Keratinocyte (primary cell): ENCODE data around the gene UBE2L6. TPM values are rescaled to one million over a fixed set of nuclear protein-coding genes. Genes with fewer than 3 reads are reported as not detected.

ENCODE experiments used
- DNase-seq: peaks from one replicate; pipeline ENCODE4 v3.0.0-alpha.2; 2011; ENCODE audit warnings: low read depth, missing footprints, low spot score
- FAIRE-seq: peaks from 2 replicates; lab custom pipeline; 2011; peaks lifted over from hg19 to GRCh38; lab: Jason Lieb, UNC
- H2AFZ ChIP-seq: 2 replicates; pipeline ENCODE4 v1.6.0; 2012; ENCODE audit warnings: low read length, control low read depth, inconsistent platforms; ENCODE audit not compliant: control insufficient read depth
- H3K27ac ChIP-seq: 2 replicates; pipeline ENCODE4 v1.5.1; 2011; ENCODE audit warnings: low read length; ENCODE audit not compliant: control insufficient read depth, insufficient read depth
- H3K27me3 ChIP-seq: 3 replicates; pipeline ENCODE4 v1.6.0; 2011; ENCODE audit warnings: low read length; ENCODE audit not compliant: control insufficient read depth, insufficient read depth; ENCODE audit errors: extremely low read depth
- H3K36me3 ChIP-seq, 2 experiments: 2 replicates in 1 of 2; 3 replicates in 1 of 2; pipeline ENCODE4 v1.5.1; 2011; ENCODE audit warnings: low read length in 2 of 2, mild to moderate bottlenecking in 1 of 2; ENCODE audit not compliant: control insufficient read depth in 2 of 2, insufficient read depth in 2 of 2; ENCODE audit errors: extremely low read depth in 1 of 2
- H3K4me1 ChIP-seq: 3 replicates; pipeline ENCODE4 v1.5.1; 2011; ENCODE audit warnings: low read length; ENCODE audit not compliant: control insufficient read depth, insufficient read depth; ENCODE audit errors: extremely low read depth
- H3K4me2 ChIP-seq: 3 replicates; pipeline ENCODE4 v1.6.0; 2011; ENCODE audit warnings: low read depth, low read length; ENCODE audit not compliant: control insufficient read depth, insufficient read depth; ENCODE audit errors: extremely low read depth
- H3K4me3 ChIP-seq, 3 experiments: fragments of 200-600 bp in 1 of 3; sonication (generic) in 1 of 3; 2 replicates in 2 of 3; 3 replicates in 1 of 3; pipeline ENCODE4 v1.5.1; 2011 to 2016; ENCODE audit warnings: low read length in 3 of 3, mild to moderate bottlenecking in 3 of 3, control low read depth in 2 of 3, inconsistent platforms in 1 of 3, low read depth in 1 of 3, mixed read lengths in 1 of 3, mixed run types in 1 of 3, moderate library complexity in 1 of 3; ENCODE audit not compliant: control insufficient read depth in 2 of 3, insufficient read depth in 2 of 3; ENCODE audit errors: extremely low read depth in 1 of 3
- H3K79me2 ChIP-seq: 2 replicates; pipeline ENCODE4 v1.6.0; 2012; ENCODE audit warnings: low read length; ENCODE audit not compliant: control insufficient read depth, insufficient read depth
- H3K9ac ChIP-seq: 3 replicates; pipeline ENCODE4 v1.6.0; 2011; ENCODE audit warnings: low read length; ENCODE audit not compliant: control insufficient read depth, insufficient read depth; ENCODE audit errors: extremely low read depth
- H3K9me1 ChIP-seq: 3 replicates; pipeline ENCODE4 v1.6.0; 2011; ENCODE audit warnings: low read length; ENCODE audit not compliant: control insufficient read depth, insufficient read depth; ENCODE audit errors: extremely low read depth
- H3K9me3 ChIP-seq: 2 replicates; pipeline ENCODE4 v1.5.1; 2012; ENCODE audit warnings: low read depth, low read length; ENCODE audit not compliant: control insufficient read depth
- H4K20me1 ChIP-seq: 3 replicates; pipeline ENCODE4 v1.6.0; 2011; ENCODE audit warnings: low read length; ENCODE audit not compliant: control insufficient read depth, insufficient read depth; ENCODE audit errors: extremely low read depth
- CTCF ChIP-seq, 3 experiments: IDR thresholded peaks in 1 of 3; conservative IDR thresholded peaks in 1 of 3; optimal IDR thresholded peaks in 1 of 3; 2 replicates in 2 of 3; 3 replicates in 1 of 3; pipeline versions ENCODE3 to v1.5.1; 2011; ENCODE audit warnings: low read length in 3 of 3, mild to moderate bottlenecking in 3 of 3, moderate library complexity in 2 of 3, control low read depth in 1 of 3, inconsistent platforms in 1 of 3; ENCODE audit not compliant: insufficient read depth in 2 of 3; ENCODE audit errors: extremely low read depth in 1 of 3
- EZH2 ChIP-seq: IDR thresholded peaks from one replicate; pipeline ENCODE4 v1.6.1; 2012; ENCODE audit warnings: inconsistent platforms, mild to moderate bottlenecking, low read length, moderate library complexity
- dilution Hi-C: fragments of 300-500 bp; cut with MboI; formaldehyde crosslinking; loops from one replicate; pipeline ENCODE4 v1.7.0; 2020; ENCODE audit warnings: low sequenced_read_pairs; ENCODE audit not compliant: extremely low pct_ligation_motif_present
- polyA plus RNA-seq, 5 experiments: library from polyadenylated mRNA; depleted of rRNA in 3 of 5; stranded (reverse) in 3 of 5; stranded (forward) in 1 of 5; unstranded in 1 of 5; fragments of >200 nt; gene quantifications; 1 replicate in 1 of 5; 2 replicates in 3 of 5; 3 replicates in 1 of 5; pipeline versions ENCODE4 v1.2.1 to v1.2.3, GENCODE V29; 2011 to 2012; ENCODE audit warnings: missing spikeins in 2 of 5, low read depth in 1 of 5, low replicate concordance in 1 of 5

UBE2L6 gene
- polyA plus RNA-seq, 1 donor (not counting 4 experiments of a cell fraction or from before 2014, with no cell fraction given): 56.6 TPM

GRCh38 chr11:57513452-57513795, 54.0 kb downstream of the UBE2L6 start:
- peaks cover 4% of the 10 kb centered on the region for H3K4me1 ChIP-seq
- dilution Hi-C loops: no loop called here
- H2AFZ ChIP-seq: no peak overlapping the region
- H3K4me3 ChIP-seq: no peak overlapping the region
- no peak overlapping the region for H3K4me2 ChIP-seq
- H3K36me3 ChIP-seq: no peaks in the 10 kb centered on the region
- TF ChIP-seq CTCF (optimal IDR thresholded peaks at IDR 0.05 in 1 of 3, IDR thresholded peaks at IDR 0.05 in 1 of 3, conservative IDR thresholded peaks at IDR 0.05 in 1 of 3; ENCODE audit: extremely low read depth in 1 of 3, insufficient read depth in 2 of 3, low read length in 3 of 3) (no peak), EZH2 (no peak)
- H3K9me3 ChIP-seq: no peaks in the 10 kb centered on the region
- peaks cover 23% of the 10 kb centered on the region for H3K27me3 ChIP-seq
- H3K79me2 ChIP-seq: no peaks in the 10 kb centered on the region
- DNase-seq (no peak), FAIRE-seq (no peak)
- H3K9ac ChIP-seq: no peak overlapping the region
- H4K20me1 ChIP-seq: no peaks in the 10 kb centered on the region
- H3K27ac ChIP-seq: no peak overlapping the region
- H3K9me1 ChIP-seq: no peaks in the 10 kb centered on the region

DNA sequence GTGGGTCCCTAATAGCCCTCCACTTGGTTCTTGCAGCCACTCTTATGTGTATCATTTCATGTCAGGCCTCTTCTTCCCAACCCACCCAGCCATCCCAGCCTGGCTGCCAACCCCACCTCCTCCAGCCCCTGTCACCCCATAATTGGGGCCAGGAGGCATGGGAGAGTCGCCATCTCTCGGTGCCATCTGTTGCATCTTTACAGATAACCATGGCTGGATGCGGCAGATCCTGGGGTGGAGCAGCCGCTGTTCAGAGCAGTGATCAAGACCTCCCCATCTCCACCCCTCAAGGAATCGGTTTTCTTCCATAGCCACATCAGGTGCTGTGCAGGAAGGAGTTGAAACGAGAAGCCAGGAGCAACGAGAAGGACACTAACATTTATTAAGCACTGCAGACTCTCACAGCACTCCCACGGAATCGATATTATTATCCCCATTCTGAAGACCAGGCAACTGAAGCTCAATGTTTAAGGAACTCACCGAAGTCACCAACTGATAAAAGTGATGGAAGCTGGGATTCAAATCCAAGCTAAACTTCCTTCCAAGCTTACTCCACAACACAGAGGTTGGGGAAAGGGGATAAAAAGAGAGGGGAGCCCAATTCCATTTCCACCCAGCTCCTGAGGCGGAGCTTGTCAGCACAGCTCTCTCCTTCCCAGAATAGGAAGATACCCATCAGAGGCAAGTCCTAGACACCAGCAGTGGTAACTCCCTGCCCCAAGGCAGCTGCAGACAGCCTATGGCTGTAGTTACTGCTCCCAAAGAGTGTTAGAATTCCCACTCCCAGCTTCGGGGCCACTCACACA, 54.6 kb downstream of the UBE2L6 start:
- no peaks in the 10 kb centered on the region for H3K79me2 ChIP-seq
- H3K4me3 ChIP-seq: no peak overlapping the region
- peaks cover 4% of the 10 kb centered on the region for H3K4me1 ChIP-seq
- FAIRE-seq (no peak), DNase-seq (no peak)
- no peak overlapping the region for H3K4me2 ChIP-seq
- H3K9ac ChIP-seq: no peak overlapping the region
- no peak for TF ChIP-seq CTCF (optimal IDR thresholded peaks at IDR 0.05 in 1 of 3, IDR thresholded peaks at IDR 0.05 in 1 of 3, conservative IDR thresholded peaks at IDR 0.05 in 1 of 3; ENCODE audit: extremely low read depth in 1 of 3, insufficient read depth in 2 of 3, low read length in 3 of 3)
- no peak for TF ChIP-seq EZH2
- H2AFZ ChIP-seq: no peak overlapping the region
- H3K27ac ChIP-seq: no peak overlapping the region
- no peaks in the 10 kb centered on the region for H4K20me1 ChIP-seq
- no peaks in the 10 kb centered on the region for H3K9me3 ChIP-seq
- H3K27me3 ChIP-seq: peaks cover 23% of the 10 kb centered on the region
- dilution Hi-C loops: no loop called here
- no peaks in the 10 kb centered on the region for H3K9me1 ChIP-seq
- H3K36me3 ChIP-seq: no peaks in the 10 kb centered on the region
